HCT116 (cell line): Measurements from ENCODE around the gene ABCA1. TPM values are rescaled to one million over a fixed set of nuclear protein-coding genes. Genes with fewer than 3 reads are reported as not detected.

ENCODE experiments used
- ATAC-seq: fragments of 200-7000 bp; cut with Tn5 transposase; 2 replicates; pipeline ENCODE4 v1.9.1; 2020; ENCODE audit warnings: mild to moderate bottlenecking, moderate library complexity
- BruUV-seq: library from RNA; stranded (reverse); fragments of 400-500 nt; replicated peaks from 2 replicates; lab custom pipeline; 2021; lab: Mats Ljungman, UMichigan
- CTCF ChIA-PET: fragments of 300-600 bp; sonication (Branson Sonifier 250); formaldehyde crosslinking; loops from one replicate; lab custom pipeline; 2021; ENCODE audit warnings: antibody characterized with exemption; lab: Charles Lee
- POLR2A ChIA-PET: fragments of 300-600, 350-600 bp; sonication (Branson Sonifier 250); formaldehyde crosslinking; loops from one replicate; lab custom pipeline; 2021; ENCODE audit warnings: antibody characterized with exemption; lab: Charles Lee
- RAD21 ChIA-PET, 2 experiments: fragments of 300-600 bp; sonication (Branson Sonifier 250); formaldehyde crosslinking; loops; one replicate each; lab custom pipeline; 2023; ENCODE audit warnings: low total read pairs in 2 of 2; ENCODE audit not compliant: uncharacterized antibody in 2 of 2, unreplicated experiment in 2 of 2, low non-redundant PET in 1 of 2; lab: Charles Lee
- DNase-seq: peaks from one replicate; pipeline ENCODE4 v3.0.0-alpha.2; 2010; ENCODE audit warnings: low read depth, low spot score
- H2AFZ ChIP-seq: fragments of 200-600 bp; shearing (Covaris generic), sonication (generic); 2 replicates; pipeline ENCODE4 v1.6.1; 2017; ENCODE audit warnings: low read depth, mixed run types, mixed read lengths, antibody characterized with exemption, low read length; ENCODE audit not compliant: poor library complexity, severe bottlenecking
- H3K27ac ChIP-seq: 2 replicates; pipeline ENCODE4 v1.5.1; 2012; ENCODE audit warnings: low read depth, low read length
- H3K27me3 ChIP-seq: fragments of 200-600 bp; sonication (generic); 2 replicates; pipeline ENCODE4 v1.6.1; 2016; ENCODE audit warnings: mixed run types, low read length, mixed read lengths; ENCODE audit not compliant: insufficient read depth
- H3K36me3 ChIP-seq, 2 experiments: fragments of 200-500 bp in 1 of 2; fragments of 200-600 bp in 1 of 2; sonication (Bioruptor generic) in 1 of 2; sonication (generic) in 1 of 2; 2 replicates each; pipeline versions ENCODE4 v1.5.1 to v1.6.1; 2014 to 2016; ENCODE audit warnings: low read length in 2 of 2, inconsistent platforms in 1 of 2, mixed read lengths in 1 of 2, mixed run types in 1 of 2; ENCODE audit not compliant: insufficient read depth in 2 of 2, control insufficient read depth in 1 of 2
- H3K4me1 ChIP-seq, 2 experiments: fragments of 200-600 bp in 1 of 2; sonication (generic) in 1 of 2; 2 replicates each; pipeline versions ENCODE4 v1.5.1 to v1.6.1; 2012 to 2017; ENCODE audit warnings: low read length in 2 of 2, inconsistent platforms in 1 of 2, mild to moderate bottlenecking in 1 of 2, mixed read lengths in 1 of 2, mixed run types in 1 of 2, moderate library complexity in 1 of 2; ENCODE audit not compliant: insufficient read depth in 2 of 2, control insufficient read depth in 1 of 2
- H3K4me2 ChIP-seq: fragments of 200-600 bp; sonication (generic); 2 replicates; pipeline ENCODE4 v1.6.1; 2017; ENCODE audit warnings: mixed run types, low read length, mixed read lengths
- H3K4me3 ChIP-seq, 2 experiments: fragments of 200-600 bp in 1 of 2; sonication (generic) in 1 of 2; replicated peaks in 1 of 2; 2 replicates each; pipeline ENCODE4 v1.5.1; 2011 to 2016; ENCODE audit warnings: low read length in 2 of 2, control low read depth in 1 of 2, low read depth in 1 of 2, mild to moderate bottlenecking in 1 of 2, mixed read lengths in 1 of 2, mixed run types in 1 of 2
- H3K79me2 ChIP-seq: fragments of 200-600 bp; sonication (generic); 2 replicates; pipeline ENCODE4 v1.6.1; 2017; ENCODE audit warnings: mild to moderate bottlenecking, mixed run types, low read length, moderate library complexity, mixed read lengths; ENCODE audit not compliant: insufficient read depth
- H3K9ac ChIP-seq: fragments of 200-600 bp; sonication (generic); 2 replicates; pipeline ENCODE4 v1.6.1; 2016; ENCODE audit warnings: low read length, mixed read lengths
- H3K9me2 ChIP-seq: fragments of 200-600 bp; sonication (generic), shearing (Covaris generic); 2 replicates; pipeline ENCODE4 v1.6.1; 2017; ENCODE audit warnings: mixed run types, mild to moderate bottlenecking, moderate library complexity; ENCODE audit not compliant: insufficient read depth
- H3K9me3 ChIP-seq, 2 experiments: fragments of 200-500 bp in 1 of 2; fragments of 200-600 bp in 1 of 2; sonication (Bioruptor generic) in 1 of 2; sonication (generic) in 1 of 2; 2 replicates each; pipeline ENCODE4 v1.6.1; 2014 to 2017; ENCODE audit warnings: low read length in 2 of 2, mixed read lengths in 2 of 2, inconsistent platforms in 1 of 2, low read depth in 1 of 2, mild to moderate bottlenecking in 1 of 2, mixed run types in 1 of 2, moderate library complexity in 1 of 2; ENCODE audit not compliant: control insufficient read depth in 1 of 2, insufficient read depth in 1 of 2
- H4K20me1 ChIP-seq: fragments of 200-600 bp; sonication (generic), shearing (Covaris generic); 2 replicates; pipeline ENCODE4 v1.6.1; 2017; ENCODE audit warnings: mixed run types, mild to moderate bottlenecking, moderate library complexity; ENCODE audit not compliant: insufficient read depth
- ATF3 ChIP-seq: IDR thresholded peaks from 2 replicates; pipeline ENCODE4 v1.6.1; 2012
- ELF1 ChIP-seq: IDR thresholded peaks from 2 replicates; pipeline ENCODE4 v1.6.1; 2012; ENCODE audit warnings: low read depth, borderline replicate concordance
- POLR2A ChIP-seq: IDR thresholded peaks from 2 replicates; pipeline ENCODE4 v1.7.0; 2011; ENCODE audit warnings: borderline replicate concordance; ENCODE audit not compliant: insufficient read depth, insufficient read length; ENCODE audit errors: extremely low read depth
- RAD21 ChIP-seq: IDR thresholded peaks from 2 replicates; pipeline ENCODE4 v1.6.1; 2012; ENCODE audit warnings: low read depth, mild to moderate bottlenecking
- REST ChIP-seq: IDR thresholded peaks from 2 replicates; pipeline ENCODE4 v1.6.1; 2012; ENCODE audit warnings: low read depth
- SIN3A ChIP-seq: IDR thresholded peaks from 2 replicates; pipeline ENCODE4 v1.6.1; 2012; ENCODE audit warnings: low read depth
- SP1 ChIP-seq: IDR thresholded peaks from 2 replicates; pipeline ENCODE4 v1.6.1; 2012; ENCODE audit warnings: low read depth
- TCF7L2 ChIP-seq: IDR thresholded peaks from 2 replicates; pipeline ENCODE4 v1.7.0; 2011; ENCODE audit warnings: borderline replicate concordance, inconsistent platforms; ENCODE audit not compliant: insufficient read depth, insufficient read length; ENCODE audit errors: extremely low read depth
- YY1 ChIP-seq: IDR thresholded peaks from 2 replicates; pipeline ENCODE4 v1.6.1; 2011; ENCODE audit warnings: low read length, low read depth, moderate library complexity, mild to moderate bottlenecking; ENCODE audit not compliant: insufficient replicate concordance; ENCODE audit errors: extremely low read depth
- ZNF274 ChIP-seq: fragments of 200-500 bp; sonication (Bioruptor generic); IDR thresholded peaks from 2 replicates; pipeline ENCODE4 v1.6.1; 2014; ENCODE audit warnings: mild to moderate bottlenecking, low read depth, low read length, inconsistent platforms
- intact Hi-C: fragments of 100-400 bp; cut with micrococcal nuclease; formaldehyde crosslinking; loops from 2 replicates; pipeline ENCODE4 v1.10.0; 2022
- total RNA-seq: library from RNA; stranded (reverse); gene quantifications from one replicate; pipeline ENCODE4 v1.2.1, GENCODE V29; 2021; ENCODE audit not compliant: unreplicated experiment

The ABCA1 gene
- total RNA-seq, 1 experiment from 2014 or later = 0.89 TPM

- TF ChIP-seq YY1 (no peak), TCF7L2 (no peak)
These were observed 31.8 kb downstream of the ABCA1 start (continued) for GRCh38 chr9:104896131-104896530.

GRCh38 chr9:104895572-104895971 lies 32.4 kb downstream of the ABCA1 start:
- Histone ChIP-seq H2AFZ (no peak overlapping the region), H4K20me1 (no peaks in the 10 kb centered on the region), H3K79me2 (no peaks in the 10 kb centered on the region), H3K9ac (no peak overlapping the region), H3K4me2 (no peak overlapping the region), H3K9me2 (no peaks in the 10 kb centered on the region), H3K4me3 (no peak overlapping the region), H3K9me3 (no peaks in the 10 kb centered on the region), H3K36me3 (no peaks in the 10 kb centered on the region), H3K27me3 (no peaks in the 10 kb centered on the region), H3K27ac (no peak overlapping the region), H3K4me1 (no peaks in the 10 kb centered on the region)
- ChIA-PET POLR2A (no interaction called here), RAD21 (no interaction called here), CTCF (no interaction called here)
- intact Hi-C loops = no loop called here
- TF ChIP-seq ATF3 (no peak), RAD21 (no peak), SP1 (no peak), ZNF274 (no peak)
- no TSS peak for BruUV-seq
- ATAC-seq (no peak), DNase-seq (no peak)

- no peaks in the 10 kb centered on the region for H3K4me1 ChIP-seq
- no peak overlapping the region for H3K27ac ChIP-seq
- ATAC-seq = no peak
- no peaks in the 10 kb centered on the region for H3K9me3 ChIP-seq
- CTCF ChIA-PET = no interaction called here
- no peaks in the 10 kb centered on the region for H4K20me1 ChIP-seq
- H3K4me3 ChIP-seq = no peak overlapping the region
- no peak overlapping the region for H3K4me2 ChIP-seq
- RAD21 ChIA-PET = no interaction called here
- no peaks in the 10 kb centered on the region for H3K36me3 ChIP-seq
- no peaks in the 10 kb centered on the region for H3K9me2 ChIP-seq
- POLR2A ChIA-PET = no interaction called here
- no peak overlapping the region for H3K9ac ChIP-seq
- no peaks in the 10 kb centered on the region for H3K79me2 ChIP-seq
- BruUV-seq = no TSS peak
- H2AFZ ChIP-seq = no peak overlapping the region
- intact Hi-C loops = no loop called here
- TF ChIP-seq SIN3A = no peak
- no peak for TF ChIP-seq YY1
- TF ChIP-seq ELF1 = no peak
- TF ChIP-seq REST = no peak
- no peak for TF ChIP-seq POLR2A
- no peaks in the 10 kb centered on the region for H3K27me3 ChIP-seq
- DNase-seq = no peak
These were observed 35.3 kb downstream of the ABCA1 start for GRCh38 chr9:104892701-104893100.
